HG02571 (cell line): ENCODE data around the gene TRAM2.

Source experiments
- ATAC-seq: cut with Tn5 transposase; IDR thresholded peaks from one replicate; pipeline ENCODE4 v1.9.1; 2021; ENCODE audit warnings: mild to moderate bottlenecking, moderate library complexity; ENCODE audit not compliant: unreplicated experiment

The TRAM2 gene

GRCh38 chr6:52548353-52548713 lies 28.5 kb downstream of the TRAM2 start:
- no peak for ATAC-seq

- ATAC-seq: no peak
These were observed 29.1 kb downstream of the TRAM2 start for GRCh38 chr6:52547647-52548352.

- ATAC-seq: peak; percentile 87
These were observed 30.2 kb downstream of the TRAM2 start for GRCh38 chr6:52546678-52547077.

- ATAC-seq: peak; percentile 60
These were observed 30.7 kb downstream of the TRAM2 start for GRCh38 chr6:52546192-52546591.

- peak; percentile 3 for ATAC-seq
These were observed 31.3 kb downstream of the TRAM2 start for GRCh38 chr6:52545406-52546119.

GRCh38 chr6:52544602-52545405 lies 32.1 kb downstream of the TRAM2 start:
- no peak for ATAC-seq

- ATAC-seq: no peak
These were observed 32.9 kb downstream of the TRAM2 start for GRCh38 chr6:52543729-52544601.

GRCh38 chr6:52543262-52543661 lies 33.6 kb downstream of the TRAM2 start:
- no peak for ATAC-seq

- no peak for ATAC-seq
These were observed 35.7 kb downstream of the TRAM2 start for GRCh38 chr6:52541135-52541534.

GRCh38 chr6:52540286-52540902 lies 36.5 kb downstream of the TRAM2 start:
- ATAC-seq: no peak

GRCh38 chr6:52539607-52540006 lies 37.3 kb downstream of the TRAM2 start:
- no peak for ATAC-seq

GRCh38 chr6:52538901-52539354 lies 37.9 kb downstream of the TRAM2 start:
- no peak for ATAC-seq

GRCh38 chr6:52538252-52538900 lies 38.5 kb downstream of the TRAM2 start:
- ATAC-seq: no peak

- ATAC-seq: peak; percentile 51
These were observed 39.7 kb downstream of the TRAM2 start for GRCh38 chr6:52537001-52537753.

- ATAC-seq: peak; percentile 68
These were observed 40.4 kb downstream of the TRAM2 start for GRCh38 chr6:52536424-52536916.

- ATAC-seq: peak; percentile 18
These were observed 41.0 kb downstream of the TRAM2 start for GRCh38 chr6:52535711-52536423.

GRCh38 chr6:52534966-52535390 lies 41.9 kb downstream of the TRAM2 start:
- no peak for ATAC-seq

- no peak for ATAC-seq
These were observed 42.5 kb downstream of the TRAM2 start for GRCh38 chr6:52534363-52534762.
